IMR-90 (cell line): ENCODE results near the gene SDK1. TPM values are rescaled to one million over a fixed set of nuclear protein-coding genes. Genes with fewer than 3 reads are reported as not detected.

Experiments
- ATAC-seq: fragments of 200-7000 bp; cut with Tn5 transposase; 2 replicates; pipeline ENCODE4 v1.9.1; 2020; ENCODE audit warnings: low read depth, mild to moderate bottlenecking, moderate library complexity
- BruUV-seq: library from RNA; stranded (reverse); fragments of 400-500 nt; replicated peaks from 2 replicates; lab custom pipeline; 2021; lab: Mats Ljungman, UMichigan
- CTCF ChIA-PET: fragments of 300-600 bp; formaldehyde crosslinking; extraction: SDS; loops from one replicate; lab custom pipeline; 2021; ENCODE audit warnings: antibody characterized with exemption; lab: Yijun Ruan, JAX
- POLR2A ChIA-PET: fragments of 300-600 bp; sonication (Branson Sonifier 250); formaldehyde crosslinking; loops from one replicate; lab custom pipeline; 2022; ENCODE audit warnings: antibody characterized with exemption; ENCODE audit not compliant: unreplicated experiment; lab: Charles Lee
- DNase-seq: peaks from one replicate; pipeline ENCODE4 v3.0.0; 2013
- H2AFZ ChIP-seq: replicated peaks from 2 replicates; pipeline ENCODE3; 2013; ENCODE audit warnings: low read length, mild to moderate bottlenecking; ENCODE audit not compliant: poor library complexity
- H2AK5ac ChIP-seq: 2 replicates; pipeline ENCODE4 v1.6.1; 2013; ENCODE audit warnings: low read depth, low read length, inconsistent platforms
- H2AK9ac ChIP-seq: replicated peaks from 2 replicates; pipeline ENCODE3; 2013; ENCODE audit warnings: mild to moderate bottlenecking, low read depth, low read length, moderate library complexity; ENCODE audit not compliant: poor library complexity
- H2BK120ac ChIP-seq: 2 replicates; pipeline ENCODE4 v1.6.1; 2013; ENCODE audit warnings: low read depth, low read length, inconsistent platforms
- H2BK15ac ChIP-seq: 3 replicates; pipeline ENCODE4 v1.6.1; 2013; ENCODE audit warnings: low read depth, low read length, inconsistent platforms
- H2BK20ac ChIP-seq: 2 replicates; pipeline ENCODE4 v1.6.1; 2013; ENCODE audit warnings: low read depth, mild to moderate bottlenecking, inconsistent platforms, low read length, moderate library complexity
- H2BK5ac ChIP-seq: 2 replicates; pipeline ENCODE4 v1.6.1; 2013; ENCODE audit warnings: mild to moderate bottlenecking, low read depth, low read length, inconsistent platforms; ENCODE audit not compliant: poor library complexity, severe bottlenecking
- H3K14ac ChIP-seq: replicated peaks from 2 replicates; pipeline ENCODE4 v1.6.1; 2013; ENCODE audit warnings: low read depth, low read length, inconsistent platforms
- H3K18ac ChIP-seq: 2 replicates; pipeline ENCODE4 v1.6.1; 2013; ENCODE audit warnings: low read depth, low read length, control low read depth
- H3K23ac ChIP-seq: 2 replicates; pipeline ENCODE4 v1.6.1; 2013; ENCODE audit warnings: low read depth, low read length, inconsistent platforms
- H3K27ac ChIP-seq: 2 replicates; pipeline ENCODE4 v1.5.1; 2013; ENCODE audit warnings: mild to moderate bottlenecking, control low read depth, low read length; ENCODE audit not compliant: insufficient read depth
- H3K27me3 ChIP-seq: 2 replicates; pipeline ENCODE4 v1.6.1; 2013; ENCODE audit warnings: low read length; ENCODE audit not compliant: control insufficient read depth, insufficient read depth
- H3K36me3 ChIP-seq: 2 replicates; pipeline ENCODE4 v1.6.1; 2013; ENCODE audit warnings: low read length, mixed read lengths; ENCODE audit not compliant: control insufficient read depth, insufficient read depth
- H3K4ac ChIP-seq: 2 replicates; pipeline ENCODE4 v1.6.1; 2013; ENCODE audit warnings: low read depth, low read length, inconsistent platforms
- H3K4me1 ChIP-seq: 2 replicates; pipeline ENCODE4 v1.6.1; 2013; ENCODE audit warnings: low read length, mixed read lengths; ENCODE audit not compliant: control insufficient read depth, insufficient read depth
- H3K4me2 ChIP-seq: 2 replicates; pipeline ENCODE4 v1.6.1; 2013; ENCODE audit warnings: low read depth, mild to moderate bottlenecking, control low read depth, low read length, moderate library complexity
- H3K4me3 ChIP-seq: 2 replicates; pipeline ENCODE4 v1.5.1; 2013; ENCODE audit warnings: low read depth, mild to moderate bottlenecking, control low read depth, low read length, moderate library complexity; ENCODE audit not compliant: insufficient read depth
- H3K56ac ChIP-seq: 2 replicates; pipeline ENCODE4 v1.6.1; 2013; ENCODE audit warnings: low read length, inconsistent platforms; ENCODE audit not compliant: insufficient read depth; ENCODE audit errors: extremely low read depth
- H3K79me1 ChIP-seq, 2 experiments: 2 replicates each; pipeline ENCODE4 v1.6.1; 2013; ENCODE audit warnings: low read length in 2 of 2, inconsistent platforms in 1 of 2, low read depth in 1 of 2
- H3K9ac ChIP-seq: 2 replicates; pipeline ENCODE4 v1.6.1; 2013; ENCODE audit warnings: low read depth, low read length, control low read depth
- H3K9me1 ChIP-seq: 2 replicates; pipeline ENCODE4 v1.6.1; 2013; ENCODE audit warnings: low read length, inconsistent platforms; ENCODE audit not compliant: insufficient read depth
- H3K9me3 ChIP-seq: 2 replicates; pipeline ENCODE4 v1.6.1; 2013; ENCODE audit warnings: low read length; ENCODE audit not compliant: control insufficient read depth, insufficient read depth
- H4K20me1 ChIP-seq: 2 replicates; pipeline ENCODE4 v1.6.1; 2013; ENCODE audit warnings: low read length, inconsistent platforms; ENCODE audit not compliant: insufficient read depth
- H4K5ac ChIP-seq: 2 replicates; pipeline ENCODE4 v1.6.1; 2013; ENCODE audit warnings: mild to moderate bottlenecking, low read depth, low read length, control low read depth
- H4K8ac ChIP-seq, 2 experiments: 2 replicates each; pipeline ENCODE4 v1.6.1; 2013; ENCODE audit warnings: low read depth in 2 of 2, low read length in 2 of 2, control low read depth in 1 of 2, inconsistent platforms in 1 of 2
- H4K91ac ChIP-seq: 2 replicates; pipeline ENCODE4 v1.6.1; 2013; ENCODE audit warnings: low read depth, low read length, inconsistent platforms; ENCODE audit not compliant: insufficient read depth
- BHLHE40 ChIP-seq: fragments of 150-350 bp; IDR thresholded peaks from 2 replicates; pipeline ENCODE4 v1.6.1; 2016; ENCODE audit warnings: mild to moderate bottlenecking, low read depth, low read length
- CEBPB ChIP-seq: IDR thresholded peaks from 2 replicates; pipeline ENCODE4 v1.6.1; 2012; ENCODE audit warnings: low read depth, low read length, improper control_type of control experiment
- CHD1 ChIP-seq: IDR thresholded peaks from 2 replicates; pipeline ENCODE4 v1.6.1; 2012; ENCODE audit warnings: low read depth, low read length, improper control_type of control experiment
- CTCF ChIP-seq: conservative IDR thresholded peaks from 2 replicates; pipeline ENCODE4 v1.5.1; 2012; ENCODE audit warnings: mild to moderate bottlenecking, low read depth, low read length, improper control_type of control experiment
- FOS ChIP-seq: fragments of 150-350 bp; IDR thresholded peaks from 2 replicates; pipeline ENCODE4 v1.6.1; 2016; ENCODE audit warnings: low read depth, low read length
- MAFK ChIP-seq: IDR thresholded peaks from 2 replicates; pipeline ENCODE4 v1.6.1; 2012; ENCODE audit warnings: low read depth, low read length, improper control_type of control experiment
- MAZ ChIP-seq: IDR thresholded peaks from 2 replicates; pipeline ENCODE4 v1.6.1; 2012; ENCODE audit warnings: low read depth, mild to moderate bottlenecking, low read length, improper control_type of control experiment, moderate library complexity, borderline replicate concordance
- MXI1 ChIP-seq: IDR thresholded peaks from 2 replicates; pipeline ENCODE4 v1.6.1; 2012; ENCODE audit warnings: low read depth, mild to moderate bottlenecking, low read length, moderate library complexity, borderline replicate concordance
- NFE2L2 ChIP-seq: fragments of 150-350 bp; IDR thresholded peaks from 2 replicates; pipeline ENCODE4 v1.6.1; 2016; ENCODE audit warnings: low read depth, mild to moderate bottlenecking, low read length
- POLR2A ChIP-seq: IDR thresholded peaks from 2 replicates; pipeline ENCODE4 v1.6.1; 2012; ENCODE audit warnings: mild to moderate bottlenecking, low read depth, low read length
- RAD21 ChIP-seq: IDR thresholded peaks from 2 replicates; pipeline ENCODE4 v1.6.1; 2012; ENCODE audit warnings: low read length, improper control_type of control experiment
- RCOR1 ChIP-seq: IDR thresholded peaks from 2 replicates; pipeline ENCODE4 v1.6.1; 2012; ENCODE audit warnings: mild to moderate bottlenecking, low read length, improper control_type of control experiment; ENCODE audit not compliant: insufficient replicate concordance
- RFX5 ChIP-seq: IDR thresholded peaks from 2 replicates; pipeline ENCODE4 v1.8.0; 2012; ENCODE audit warnings: low read depth, mild to moderate bottlenecking, low read length, moderate library complexity
- SMC3 ChIP-seq: fragments of 150-350 bp; IDR thresholded peaks from 2 replicates; pipeline ENCODE4 v1.6.1; 2016; ENCODE audit warnings: low read depth, mild to moderate bottlenecking, antibody characterized with exemption, low read length, moderate library complexity
- USF2 ChIP-seq: fragments of 150-350 bp; IDR thresholded peaks from 2 replicates; pipeline ENCODE4 v1.6.1; 2017; ENCODE audit warnings: mild to moderate bottlenecking, antibody characterized with exemption, low read length, low read depth
- WGBS, 2 experiments: methylation state at CpG; one replicate each; pipeline versions ENCODE4 v1.1.5 to v1.1.7; 2013; ENCODE audit warnings: missing lambda C conversion rate in 2 of 2; ENCODE audit not compliant: insufficient read length in 1 of 2; ENCODE audit errors: extremely low coverage in 2 of 2; 5-methylcytosine and 5-hydroxymethylcytosine counted together
- dilution Hi-C: fragments of 300-500 bp; cut with HindIII; formaldehyde crosslinking; loops from one replicate; pipeline ENCODE4 v1.14.3; 2018; ENCODE audit warnings: low sequenced_read_pairs; ENCODE audit not compliant: unreplicated experiment
- in situ Hi-C: fragments of 300-500 bp; cut with MboI; formaldehyde crosslinking; loops from 3 replicates; pipeline ENCODE4 v1.14.3; 2019; ENCODE audit warnings: low sequenced_read_pairs, inconsistent platforms, mixed read lengths
- intact Hi-C: fragments of 100-400 bp; cut with micrococcal nuclease; formaldehyde crosslinking; loops from 2 replicates; pipeline ENCODE4 v1.10.0; 2022
- polyA plus RNA-seq, 3 experiments: library from polyadenylated mRNA; depleted of rRNA; stranded (reverse); fragments of >200 nt; gene quantifications; 2 replicates each; pipeline ENCODE4 v1.2.3, GENCODE V29; 2012; ENCODE audit warnings: low replicate concordance in 1 of 3
- total RNA-seq: library from RNA; depleted of rRNA; stranded (reverse); fragments of >200 nt; gene quantifications from 2 replicates; pipeline ENCODE4 v1.2.3, GENCODE V29; 2012
- TF ChIP-seq, protein P1 (sequence below): fragments of 150-350 bp; IDR thresholded peaks from 2 replicates; pipeline ENCODE4 v1.6.1; 2016; ENCODE audit warnings: low read depth, mild to moderate bottlenecking, low read length, moderate library complexity, borderline replicate concordance

Gene SDK1
- total and polyA plus RNA-seq, 2 of the 4 experiments (the other 2 are of a cell fraction) = 1.5 to 1.6 TPM

- no peak overlapping the region for H3K18ac ChIP-seq
- no peaks in the 10 kb centered on the region for H3K79me1 ChIP-seq
- no peak overlapping the region for H3K4me2 ChIP-seq
- no peak overlapping the region for H3K27ac ChIP-seq
- no peaks in the 10 kb centered on the region for H4K20me1 ChIP-seq
- POLR2A ChIA-PET = no interaction called here
- no peak overlapping the region for H2BK5ac ChIP-seq
- DNase-seq = no peak
- no peak for TF ChIP-seq BHLHE40
- TF ChIP-seq SMC3 = no peak
- TF ChIP-seq RAD21 = no peak
- TF ChIP-seq CHD1 = no peak
- no peak for TF ChIP-seq NFE2L2
- no peak for TF ChIP-seq CTCF
- no peak for TF ChIP-seq CEBPB
- TF ChIP-seq MAZ = no peak
- TF ChIP-seq FOS = no peak
- no peak for TF ChIP-seq RFX5
- no peak for TF ChIP-seq MXI1
- TF ChIP-seq USF2 = no peak
- TF ChIP-seq, protein P1, sequence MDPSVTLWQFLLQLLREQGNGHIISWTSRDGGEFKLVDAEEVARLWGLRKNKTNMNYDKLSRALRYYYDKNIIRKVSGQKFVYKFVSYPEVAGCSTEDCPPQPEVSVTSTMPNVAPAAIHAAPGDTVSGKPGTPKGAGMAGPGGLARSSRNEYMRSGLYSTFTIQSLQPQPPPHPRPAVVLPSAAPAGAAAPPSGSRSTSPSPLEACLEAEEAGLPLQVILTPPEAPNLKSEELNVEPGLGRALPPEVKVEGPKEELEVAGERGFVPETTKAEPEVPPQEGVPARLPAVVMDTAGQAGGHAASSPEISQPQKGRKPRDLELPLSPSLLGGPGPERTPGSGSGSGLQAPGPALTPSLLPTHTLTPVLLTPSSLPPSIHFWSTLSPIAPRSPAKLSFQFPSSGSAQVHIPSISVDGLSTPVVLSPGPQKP = no peak
- no peak for TF ChIP-seq RCOR1
- TF ChIP-seq MAFK = no peak
- TF ChIP-seq POLR2A = no peak
- no peak overlapping the region for H2AK5ac ChIP-seq
- no peak overlapping the region for H3K14ac ChIP-seq
- intact Hi-C loops (no loop called here), in situ Hi-C loops (no loop called here), dilution Hi-C loops (no loop called here)
- CTCF ChIA-PET = no interaction called here
- H3K4me3 ChIP-seq = no peak overlapping the region
- no peak overlapping the region for H3K4ac ChIP-seq
- H2BK20ac ChIP-seq = no peak overlapping the region
- H3K9me3 ChIP-seq = peaks cover 9% of the 10 kb centered on the region; the same call in 1 of the 2 replicates
- H3K36me3 ChIP-seq = no peaks in the 10 kb centered on the region
- H3K23ac ChIP-seq = no peak overlapping the region
- H2AFZ ChIP-seq = no peak overlapping the region
- no peak overlapping the region for H4K91ac ChIP-seq
- no peak for ATAC-seq
- WGBS, 2 experiments = no CpG with 5 or more reads among the region's 6 CpGs
- H2AK9ac ChIP-seq = no peak overlapping the region
- H3K9me1 ChIP-seq = no peaks in the 10 kb centered on the region
- no peak overlapping the region for H2BK15ac ChIP-seq
- H2BK120ac ChIP-seq = no peak overlapping the region
- no TSS peak for BruUV-seq
- H3K56ac ChIP-seq = no peak overlapping the region
- no peak overlapping the region for H4K8ac ChIP-seq
- H4K5ac ChIP-seq = no peak overlapping the region
- no peak overlapping the region for H3K9ac ChIP-seq
- no peaks in the 10 kb centered on the region for H3K27me3 ChIP-seq
- H3K4me1 ChIP-seq = no peaks in the 10 kb centered on the region
These were observed 411.8 kb downstream of the SDK1 start for GRCh38 chr7:3712841-3713240.
